HG02642 (cell line): ENCODE data around the gene CHD6.
"Not testable (repeated sequence)": the region's sequence is repeated elsewhere in the genome, so short reads cannot be mapped to it uniquely, and the experiment has no call there.

ENCODE experiments used
- ATAC-seq: cut with Tn5 transposase; IDR thresholded peaks from one replicate; pipeline ENCODE4 v1.9.1; 2021; ENCODE audit warnings: mild to moderate bottlenecking; ENCODE audit not compliant: unreplicated experiment, poor library complexity

Gene CHD6

GRCh38 chr20:41552295-41553068 is 65.7 kb downstream of the CHD6 start:
- no peak for ATAC-seq

GRCh38 chr20:41551011-41551705 is 67.0 kb downstream of the CHD6 start:
- no peak for ATAC-seq

- ATAC-seq: no peak
Observed at GRCh38 chr20:41547221-41547620, 71.0 kb downstream of the CHD6 start.

GRCh38 chr20:41546535-41546934 is 71.6 kb downstream of the CHD6 start:
- ATAC-seq: no peak

GRCh38 chr20:41544472-41544871 is 73.7 kb downstream of the CHD6 start:
- ATAC-seq: no peak

- no peak for ATAC-seq
Observed at GRCh38 chr20:41540918-41541317, 77.3 kb downstream of the CHD6 start.

- ATAC-seq: no peak
Observed at GRCh38 chr20:41540459-41540858, 77.7 kb downstream of the CHD6 start.

- ATAC-seq: no peak
Observed at GRCh38 chr20:41538810-41539596, 79.2 kb downstream of the CHD6 start.

GRCh38 chr20:41537865-41538264 is 80.3 kb downstream of the CHD6 start:
- ATAC-seq: no peak

GRCh38 chr20:41535551-41535950 is 82.6 kb downstream of the CHD6 start:
- ATAC-seq: not testable (repeated sequence)

- no peak for ATAC-seq
Observed at GRCh38 chr20:41534842-41535241, 83.3 kb downstream of the CHD6 start.

GRCh38 chr20:41534170-41534569 is 84.0 kb downstream of the CHD6 start:
- ATAC-seq: no peak

- no peak for ATAC-seq
Observed at GRCh38 chr20:41533537-41534136, 84.5 kb downstream of the CHD6 start.

GRCh38 chr20:41532935-41533334 is 85.2 kb downstream of the CHD6 start:
- no peak for ATAC-seq

GRCh38 chr20:41531518-41532275 is 86.5 kb downstream of the CHD6 start:
- no peak for ATAC-seq

- ATAC-seq: no peak
Observed at GRCh38 chr20:41530923-41531322, 87.3 kb downstream of the CHD6 start.

GRCh38 chr20:41526327-41526726 is 91.8 kb downstream of the CHD6 start:
- no peak for ATAC-seq

GRCh38 chr20:41524980-41525613 is 93.1 kb downstream of the CHD6 start:
- ATAC-seq: no peak

GRCh38 chr20:41523857-41524256 is 94.3 kb downstream of the CHD6 start:
- ATAC-seq: no peak
